H1 (cell line): ENCODE data around the gene TMEM169. TPM values are rescaled to one million over a fixed set of nuclear protein-coding genes. Genes with fewer than 3 reads are reported as not detected.

Source experiments
- CTCF ChIA-PET: fragments of 300-600 bp; sonication (Branson Sonifier 250); formaldehyde crosslinking; loops from one replicate; lab custom pipeline; 2021; ENCODE audit not compliant: partially characterized antibody; lab: Charles Lee
- POLR2A ChIA-PET: fragments of 300-600 bp; sonication (Branson Sonifier 250); formaldehyde crosslinking; loops from one replicate; lab custom pipeline; 2021; ENCODE audit warnings: inconsistent platforms; ENCODE audit not compliant: partially characterized antibody; lab: Charles Lee
- DNase-seq, 2 experiments: peaks; one replicate each; pipeline versions ENCODE4 v3.0.0 to v3.0.0-alpha.2; 2010 to 2022; ENCODE audit warnings: low spot score in 2 of 2, low read depth in 1 of 2, mixed read lengths in 1 of 2
- FAIRE-seq: peaks from 2 replicates; lab custom pipeline; 2011; peaks lifted over from hg19 to GRCh38; lab: Jason Lieb, UNC
- H2AFZ ChIP-seq: 2 replicates; pipeline ENCODE4 v1.8.1; 2012; ENCODE audit warnings: low read length, inconsistent platforms
- H2AK5ac ChIP-seq: 2 replicates; pipeline ENCODE4 v1.6.1; 2013; ENCODE audit warnings: low read depth, low read length
- H2BK120ac ChIP-seq: replicated peaks from 2 replicates; pipeline ENCODE3; 2013; ENCODE audit warnings: low read depth, low read length, inconsistent platforms
- H2BK12ac ChIP-seq: 2 replicates; pipeline ENCODE4 v1.6.1; 2013; ENCODE audit warnings: low read depth, low read length
- H2BK15ac ChIP-seq: 2 replicates; pipeline ENCODE4 v1.6.1; 2013; ENCODE audit warnings: low read length
- H2BK20ac ChIP-seq: 2 replicates; pipeline ENCODE4 v1.6.1; 2013; ENCODE audit warnings: low read length
- H2BK5ac ChIP-seq: 2 replicates; pipeline ENCODE4 v1.6.1; 2013; ENCODE audit warnings: low read depth, low read length
- H3K14ac ChIP-seq: 2 replicates; pipeline ENCODE4 v1.6.1; 2013; ENCODE audit warnings: inconsistent platforms; ENCODE audit not compliant: insufficient read length
- H3K18ac ChIP-seq: 2 replicates; pipeline ENCODE4 v1.6.1; 2013; ENCODE audit warnings: low read length; ENCODE audit errors: extremely low read depth
- H3K23ac ChIP-seq: 2 replicates; pipeline ENCODE4 v1.6.1; 2013; ENCODE audit warnings: inconsistent platforms; ENCODE audit not compliant: insufficient read length
- H3K23me2 ChIP-seq: 2 replicates; pipeline ENCODE4 v1.6.1; 2013; ENCODE audit warnings: low read depth, low read length
- H3K27ac ChIP-seq: 2 replicates; pipeline ENCODE4 v1.6.1; 2011; ENCODE audit warnings: low read depth, low read length, inconsistent platforms
- H3K27me3 ChIP-seq, 4 experiments: replicated peaks in 1 of 4; 1 replicate in 1 of 4; 2 replicates in 3 of 4; pipeline versions ENCODE4 v1.6.1 to v1.8.1; 2011 to 2013; ENCODE audit warnings: low read length in 3 of 4, mild to moderate bottlenecking in 3 of 4, inconsistent platforms in 2 of 4, mixed read lengths in 2 of 4, moderate library complexity in 1 of 4; ENCODE audit not compliant: control insufficient read depth in 3 of 4, insufficient read depth in 3 of 4; ENCODE audit errors: extremely low read depth in 1 of 4
- H3K36me3 ChIP-seq, 4 experiments: 2 replicates each; pipeline versions ENCODE4 v1.6.1 to v1.8.1; 2011 to 2013; ENCODE audit warnings: mild to moderate bottlenecking in 4 of 4, low read length in 3 of 4, moderate library complexity in 2 of 4, control low read depth in 1 of 4, inconsistent platforms in 1 of 4; ENCODE audit not compliant: insufficient read depth in 4 of 4, control insufficient read depth in 2 of 4
- H3K4ac ChIP-seq: replicated peaks from 2 replicates; pipeline ENCODE3; 2013; ENCODE audit warnings: low read length, low read depth, mixed read lengths, inconsistent platforms; ENCODE audit not compliant: insufficient read length
- H3K4me1 ChIP-seq, 4 experiments: replicated peaks in 1 of 4; 1 replicate in 1 of 4; 2 replicates in 3 of 4; pipeline versions ENCODE4 v1.6.1 to v1.8.1; 2011 to 2013; ENCODE audit warnings: low read length in 3 of 4, inconsistent platforms in 2 of 4, mixed read lengths in 1 of 4; ENCODE audit not compliant: insufficient read depth in 4 of 4, control insufficient read depth in 3 of 4
- H3K4me2 ChIP-seq, 2 experiments: 2 replicates each; pipeline versions ENCODE4 v1.6.1 to v1.8.1; 2011 to 2013; ENCODE audit warnings: low read depth in 2 of 2, low read length in 2 of 2, control low read depth in 1 of 2, inconsistent platforms in 1 of 2, mild to moderate bottlenecking in 1 of 2; ENCODE audit not compliant: insufficient read depth in 1 of 2
- H3K4me3 ChIP-seq, 4 experiments: fragments of 200-600, 300-600 bp in 1 of 4; sonication (generic), shearing (Covaris generic), sonication (Bioruptor Twin) in 1 of 4; 2 replicates each; pipeline versions ENCODE4 v1.5.1 to v1.8.1; 2011 to 2016; ENCODE audit warnings: low read length in 4 of 4, low read depth in 3 of 4, control low read depth in 2 of 4, inconsistent platforms in 2 of 4, mild to moderate bottlenecking in 2 of 4, mixed read lengths in 1 of 4, moderate library complexity in 1 of 4; ENCODE audit not compliant: insufficient read depth in 2 of 4; ENCODE audit errors: extremely low read depth in 1 of 4
- H3K56ac ChIP-seq: replicated peaks from 2 replicates; pipeline ENCODE3; 2013; ENCODE audit warnings: low read depth, mild to moderate bottlenecking, mixed read lengths, low read length, inconsistent platforms; ENCODE audit not compliant: insufficient read length
- H3K79me1 ChIP-seq: 2 replicates; pipeline ENCODE4 v1.6.1; 2013; ENCODE audit warnings: low read depth, low read length, control low read depth
- H3K79me2 ChIP-seq, 2 experiments: 2 replicates each; pipeline versions ENCODE4 v1.6.1 to v1.8.1; 2012 to 2013; ENCODE audit warnings: low read length in 2 of 2, mild to moderate bottlenecking in 2 of 2, inconsistent platforms in 1 of 2; ENCODE audit not compliant: insufficient read depth in 2 of 2, control insufficient read depth in 1 of 2
- H3K9ac ChIP-seq, 4 experiments: replicated peaks in 1 of 4; 1 replicate in 1 of 4; 2 replicates in 3 of 4; pipeline versions ENCODE4 v1.6.1 to v1.8.1; 2011 to 2013; ENCODE audit warnings: low read depth in 3 of 4, low read length in 3 of 4, control low read depth in 2 of 4, mild to moderate bottlenecking in 2 of 4, moderate library complexity in 2 of 4, inconsistent platforms in 1 of 4; ENCODE audit errors: extremely low read depth in 1 of 4
- H3K9me3 ChIP-seq, 2 experiments: 2 replicates each; pipeline versions ENCODE4 v1.6.1 to v1.8.1; 2012 to 2013; ENCODE audit warnings: mild to moderate bottlenecking in 2 of 2, moderate library complexity in 2 of 2, control low read depth in 1 of 2, inconsistent platforms in 1 of 2, low read depth in 1 of 2, low read length in 1 of 2, mixed read lengths in 1 of 2; ENCODE audit not compliant: insufficient read depth in 2 of 2
- H4K20me1 ChIP-seq, 2 experiments: replicated peaks in 1 of 2; 2 replicates each; pipeline versions ENCODE3 to v1.8.1; 2011 to 2013; ENCODE audit warnings: inconsistent platforms in 2 of 2, low read length in 2 of 2, mild to moderate bottlenecking in 1 of 2; ENCODE audit not compliant: insufficient read depth in 2 of 2, control insufficient read depth in 1 of 2
- H4K5ac ChIP-seq: 2 replicates; pipeline ENCODE4 v1.6.1; 2013; ENCODE audit warnings: low read length, low read depth, mixed read lengths, inconsistent platforms; ENCODE audit not compliant: insufficient read length
- H4K8ac ChIP-seq: 2 replicates; pipeline ENCODE4 v1.8.0; 2013; ENCODE audit warnings: mild to moderate bottlenecking, moderate library complexity, low read length, inconsistent platforms; ENCODE audit not compliant: insufficient read depth; ENCODE audit errors: extremely low read depth
- H4K91ac ChIP-seq: replicated peaks from 2 replicates; pipeline ENCODE3; 2013; ENCODE audit warnings: low read length, mixed read lengths, inconsistent platforms; ENCODE audit not compliant: insufficient read length
- CBX5 ChIP-seq: fragments of 300-800, 300-1000 bp; sonication (generic); IDR thresholded peaks from 2 replicates; pipeline ENCODE4 v1.7.1; 2016; ENCODE audit warnings: antibody characterized with exemption, low read length, low read depth
- CBX8 ChIP-seq: fragments of 300-800, 300-1000 bp; sonication (generic); IDR thresholded peaks from 2 replicates; pipeline ENCODE4 v1.7.1; 2016; ENCODE audit warnings: low read depth, low read length, borderline replicate concordance
- CEBPB ChIP-seq: IDR thresholded peaks from 2 replicates; pipeline ENCODE4 v1.6.1; 2012; ENCODE audit warnings: low read depth, low read length
- CHD2 ChIP-seq: IDR thresholded peaks from 2 replicates; pipeline ENCODE4 v1.6.1; 2012; ENCODE audit warnings: low read length, improper control_type of control experiment
- EGR1 ChIP-seq: IDR thresholded peaks from 2 replicates; pipeline ENCODE4 v1.6.1; 2011; ENCODE audit warnings: low read depth, low read length, borderline replicate concordance
- HDAC2 ChIP-seq, 2 experiments: fragments of 300-600 bp in 1 of 2; sonication (generic) in 1 of 2; IDR thresholded peaks; 2 replicates each; pipeline ENCODE4 v1.6.1; 2011 to 2012; ENCODE audit warnings: low read depth in 2 of 2, low read length in 2 of 2, mild to moderate bottlenecking in 2 of 2, moderate library complexity in 2 of 2, borderline replicate concordance in 1 of 2, inconsistent platforms in 1 of 2
- HDAC6 ChIP-seq: IDR thresholded peaks from one replicate; pipeline ENCODE4 v1.7.1; 2012; ENCODE audit warnings: low read depth, mild to moderate bottlenecking, inconsistent platforms, low read length, moderate library complexity
- KDM1A ChIP-seq: fragments of 200-600, 300-600 bp; sonication (generic); IDR thresholded peaks from 2 replicates; pipeline ENCODE4 v1.7.1; 2016; ENCODE audit warnings: mild to moderate bottlenecking, low read length, borderline replicate concordance
- KDM4A ChIP-seq: IDR thresholded peaks from one replicate; pipeline ENCODE4 v1.7.1; 2012; ENCODE audit warnings: low read depth, mild to moderate bottlenecking, moderate library complexity, low read length, inconsistent platforms; ENCODE audit not compliant: severe bottlenecking
- KDM5A ChIP-seq: fragments of 200-600 bp; IDR thresholded peaks from 2 replicates; pipeline ENCODE4 v1.7.1; 2012; ENCODE audit warnings: mild to moderate bottlenecking, low read length, inconsistent platforms, mixed read lengths
- MAFK ChIP-seq: IDR thresholded peaks from 2 replicates; pipeline ENCODE4 v1.6.1; 2012; ENCODE audit warnings: low read depth, mild to moderate bottlenecking, improper control_type of control experiment, low read length
- NRF1 ChIP-seq: IDR thresholded peaks from 2 replicates; pipeline ENCODE4 v1.6.1; 2011; ENCODE audit warnings: mild to moderate bottlenecking, low read depth, low read length, improper control_type of control experiment
- RXRA ChIP-seq: IDR thresholded peaks from 2 replicates; pipeline ENCODE4 v1.6.1; 2011; ENCODE audit warnings: low read depth, mild to moderate bottlenecking, low read length, moderate library complexity; ENCODE audit not compliant: insufficient read depth
- SIRT6 ChIP-seq: IDR thresholded peaks from one replicate; pipeline ENCODE4 v1.7.1; 2012; ENCODE audit warnings: low read length, inconsistent platforms
- TAF1 ChIP-seq: IDR thresholded peaks from 2 replicates; pipeline ENCODE4 v1.6.1; 2011; ENCODE audit warnings: mild to moderate bottlenecking, low read depth, low read length
- WGBS, 2 experiments: shearing (Covaris generic) in 1 of 2; methylation state at CpG; one replicate each; pipeline versions ENCODE4 v1.1.6 to v1.1.7; 2013 to 2015; ENCODE audit warnings: low lambda C conversion rate in 2 of 2, mixed read lengths in 2 of 2, inconsistent platforms in 1 of 2, low coverage in 1 of 2, missing lambda C conversion rate in 1 of 2; ENCODE audit not compliant: insufficient replicate concordance in 2 of 2, insufficient coverage in 1 of 2, insufficient read length in 1 of 2; ENCODE audit errors: extremely low coverage in 1 of 2, missing lambda C conversion rate in 1 of 2; 5-methylcytosine and 5-hydroxymethylcytosine counted together
- polyA plus RNA-seq, 7 experiments: library from polyadenylated mRNA; depleted of rRNA in 3 of 7; stranded (reverse) in 5 of 7; unstranded in 2 of 7; fragments of >200 nt in 5 of 7; fragments of 200-250 nt in 2 of 7; gene quantifications; 1 replicate in 5 of 7; 2 replicates in 1 of 7; 4 replicates in 1 of 7; pipeline versions ENCODE4 v1.2.1 to v1.2.3, GENCODE V29; 2011 to 2013; ENCODE audit warnings: missing spikeins in 2 of 7, mixed read lengths in 2 of 7
- total RNA-seq: library from RNA; stranded (reverse); fragmentation: NEBNext Ultra II Directional; extraction: Animal tissue kit (Norgen Biotek cat#: 25700); gene quantifications from 2 replicates; pipeline ENCODE4 v1.2.1, GENCODE V29; 2021

Gene TMEM169
- total and polyA plus RNA-seq, 2 of the 8 experiments (the other 6 are each of a cell fraction or from before 2014, with no cell fraction given): 0.41 to 2.4 TPM

DNA sequence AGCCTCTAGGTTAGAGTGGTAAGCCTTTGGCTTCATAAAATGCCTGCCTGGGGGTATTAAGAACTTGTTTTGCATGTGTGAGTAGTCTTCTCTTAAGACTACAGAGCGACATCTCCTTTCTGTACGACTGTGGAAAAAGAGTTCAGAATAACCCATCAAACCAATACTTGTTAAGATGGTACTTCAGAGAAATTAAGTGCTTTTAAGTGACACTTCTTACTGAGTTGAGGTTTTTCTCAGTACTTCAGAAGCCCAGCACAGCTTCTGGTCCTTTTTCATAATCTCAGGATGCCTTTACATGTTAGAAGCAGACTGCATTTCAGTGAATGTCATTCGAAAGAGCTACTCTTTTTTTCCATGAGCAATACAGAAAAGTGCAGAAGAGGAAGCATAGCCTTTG is 38.3 kb downstream of the TMEM169 start:
- Histone ChIP-seq H2BK15ac (no peak overlapping the region), H3K23me2 (no peaks in the 10 kb centered on the region), H3K18ac (no peak overlapping the region), H2BK12ac (no peak overlapping the region), H2AFZ (no peak overlapping the region), H3K79me1 (peaks cover 7% of the 10 kb centered on the region; the same call in 1 of the 2 replicates), H2BK20ac (no peak overlapping the region), H3K14ac (no peak overlapping the region), H3K4me2 (no peak overlapping the region), H2BK5ac (no peak overlapping the region), H4K20me1 (peaks cover 0 to 2% of the 10 kb centered on the region in 2 experiments), H3K27me3 (no peaks in the 10 kb centered on the region), H3K4me3 (no peak overlapping the region), H4K5ac (no peak overlapping the region), H3K79me2 (peaks cover 10 to 84% of the 10 kb centered on the region in 2 experiments; a peak in 3 of 4 replicates), H2BK120ac (no peak overlapping the region), H3K36me3 (peaks cover 56 to 100% (median 83%) of the 10 kb centered on the region in 4 experiments), H3K4ac (no peak overlapping the region), H3K56ac (no peak overlapping the region), H3K27ac (no peak overlapping the region), H3K9me3 (no peaks in the 10 kb centered on the region), H3K9ac (no peak overlapping the region), H3K4me1 (peaks cover 0 to 6% (median 5%) of the 10 kb centered on the region in 4 experiments; a peak in 5 of 7 replicates), H4K91ac (no peak overlapping the region), H2AK5ac (no peak overlapping the region), H4K8ac (no peak overlapping the region), H3K23ac (no peak overlapping the region)
- CTCF ChIA-PET: interaction anchor here (0.7 to 3.8 kb wide), 5 partner anchors 9 to 84 kb away, joined by 3 to 18 read pairs (median 3); no protein-coding TSS in a partner anchor
- FAIRE-seq: no peak
- POLR2A ChIA-PET: interaction anchor here (0.7 to 12.0 kb wide), 13 partner anchors 10 to 520 kb away, joined by 3 to 101 read pairs (median 5); partner anchors contain the start of genes PECR, TMEM169 and XRCC5
- 91% methylated on average over 3 of the region's 3 CpGs; no CpG with 5 or more reads in 1 of the 2 experiments for WGBS, 2 experiments
- no peak for DNase-seq
- TF ChIP-seq CHD2 (no peak), NRF1 (no peak), EGR1 (no peak), CEBPB (no peak), KDM5A (no peak), CBX5 (no peak), KDM1A (no peak), HDAC2 (IDR thresholded peaks at IDR 0.05; ENCODE audit: borderline replicate concordance in 1 of 2, low read depth in 2 of 2, low read length in 2 of 2) (no peak), TAF1 (no peak), MAFK (no peak), CBX8 (no peak), HDAC6 (no peak), KDM4A (no peak), RXRA (no peak), SIRT6 (no peak)
